Activated CD4-positive, alpha-beta T cell treated with anti-CD3 and anti-CD28 coated beads, Interleukin-2, amount 50 U/mL, for 1 hour (primary cell): Measurements from ENCODE around the gene MDK.

Source experiments
- DNase-seq: peaks from one replicate; pipeline ENCODE4 v3.0.0-alpha.2; 2020

MDK gene

GRCh38 chr11:46383974-46384701, 2.7 kb downstream of the MDK start:
- no peak for DNase-seq

DNA sequence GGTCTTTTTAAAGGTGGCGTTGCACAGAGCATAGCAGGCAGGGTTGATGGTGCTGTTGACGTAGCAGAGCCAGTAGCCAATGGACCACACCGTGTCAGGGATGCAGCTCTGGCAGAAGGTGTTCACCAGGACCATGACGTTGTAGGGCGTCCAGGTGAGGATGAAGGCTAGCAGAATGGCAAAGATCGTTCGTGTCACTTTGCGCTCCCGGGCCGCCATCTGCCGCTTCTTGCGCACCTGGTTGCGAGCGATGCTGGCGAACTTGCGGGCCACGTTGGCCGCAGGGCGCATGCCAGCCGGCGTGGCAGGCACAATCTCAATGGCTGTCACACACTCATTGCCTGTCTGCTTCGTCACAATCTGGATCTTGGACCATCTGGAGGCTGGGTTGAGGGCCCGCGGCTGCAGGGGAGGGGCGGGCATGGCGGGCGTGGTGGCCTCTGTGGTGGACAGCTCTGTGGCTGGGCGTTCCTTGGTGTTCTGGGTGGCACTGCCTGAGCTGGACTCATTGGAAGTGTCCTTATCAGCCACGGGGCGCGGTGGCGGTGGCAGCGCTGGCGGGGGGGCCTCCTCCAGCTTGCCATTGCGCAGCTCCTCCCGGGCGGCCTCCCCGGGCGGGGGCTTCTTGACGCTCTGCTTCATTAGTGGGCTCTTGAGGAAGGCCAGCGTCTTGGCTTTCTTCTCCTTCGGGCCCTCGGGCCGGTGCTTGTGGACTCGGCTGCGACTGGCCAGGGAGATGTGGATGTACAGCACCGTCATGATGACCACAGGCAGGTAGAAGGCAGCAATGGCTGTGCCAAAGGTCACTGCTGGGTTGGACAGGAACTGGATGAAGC, 3.9 kb downstream of the MDK start:
- DNase-seq = no peak

- DNase-seq = no peak
These were observed 4.6 kb downstream of the MDK start for GRCh38 chr11:46386005-46386578.

DNA sequence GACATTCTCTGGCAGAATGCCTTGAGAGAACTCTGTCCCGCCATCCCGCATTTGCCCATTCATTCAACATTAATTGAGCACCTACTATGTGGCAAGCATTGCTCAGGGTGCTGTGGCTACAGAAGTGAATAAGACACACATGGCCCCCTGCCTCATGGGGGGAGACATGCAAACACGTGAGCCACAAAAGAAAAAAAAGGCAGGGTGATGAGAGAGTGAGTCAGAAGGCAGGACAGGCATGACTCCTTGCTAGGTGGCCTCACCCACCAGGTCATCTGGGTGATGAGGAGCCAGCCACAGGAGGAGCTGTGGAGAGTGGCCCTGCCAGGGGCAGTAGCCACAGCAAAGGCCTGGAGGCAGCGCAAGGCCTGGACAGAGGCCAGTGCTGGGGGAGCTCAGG, 5.2 kb downstream of the MDK start:
- DNase-seq = no peak

- DNase-seq = no peak
These were observed 6.0 kb downstream of the MDK start for GRCh38 chr11:46387456-46387855.

DNA sequence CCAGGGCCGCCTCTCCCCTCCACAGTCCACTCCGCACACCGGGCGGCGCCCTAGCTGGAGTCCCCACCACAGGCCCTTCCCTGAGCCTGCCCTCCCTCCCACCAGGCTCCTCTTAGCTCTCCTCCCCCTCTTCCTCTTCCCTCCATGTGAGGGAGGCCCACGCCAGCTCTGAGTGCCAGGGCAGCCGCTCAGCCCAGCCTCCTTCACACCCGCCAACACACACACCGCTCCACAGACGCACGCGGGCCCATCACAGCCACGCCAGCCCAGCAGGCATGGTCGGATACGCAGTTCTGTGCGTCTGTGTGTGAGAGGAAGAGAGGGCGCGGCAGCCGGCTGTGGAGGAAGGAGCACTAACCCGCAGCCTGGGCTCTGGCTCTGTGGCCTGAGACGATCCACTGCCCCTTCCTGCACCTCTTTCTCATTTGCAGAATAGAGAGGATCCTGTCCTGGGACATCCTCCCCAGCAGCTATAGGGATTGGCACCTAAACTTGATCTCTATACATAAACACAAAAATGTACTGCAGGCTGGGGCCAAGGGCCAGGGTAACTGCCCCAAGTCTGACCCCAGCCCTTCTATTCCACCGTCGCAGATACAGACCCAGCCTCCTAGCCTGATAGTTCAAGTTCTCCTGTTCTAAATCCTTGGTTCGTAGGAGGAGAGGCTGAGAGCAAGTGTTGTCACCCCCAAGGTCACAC, 6.6 kb downstream of the MDK start:
- DNase-seq = no peak

DNA sequence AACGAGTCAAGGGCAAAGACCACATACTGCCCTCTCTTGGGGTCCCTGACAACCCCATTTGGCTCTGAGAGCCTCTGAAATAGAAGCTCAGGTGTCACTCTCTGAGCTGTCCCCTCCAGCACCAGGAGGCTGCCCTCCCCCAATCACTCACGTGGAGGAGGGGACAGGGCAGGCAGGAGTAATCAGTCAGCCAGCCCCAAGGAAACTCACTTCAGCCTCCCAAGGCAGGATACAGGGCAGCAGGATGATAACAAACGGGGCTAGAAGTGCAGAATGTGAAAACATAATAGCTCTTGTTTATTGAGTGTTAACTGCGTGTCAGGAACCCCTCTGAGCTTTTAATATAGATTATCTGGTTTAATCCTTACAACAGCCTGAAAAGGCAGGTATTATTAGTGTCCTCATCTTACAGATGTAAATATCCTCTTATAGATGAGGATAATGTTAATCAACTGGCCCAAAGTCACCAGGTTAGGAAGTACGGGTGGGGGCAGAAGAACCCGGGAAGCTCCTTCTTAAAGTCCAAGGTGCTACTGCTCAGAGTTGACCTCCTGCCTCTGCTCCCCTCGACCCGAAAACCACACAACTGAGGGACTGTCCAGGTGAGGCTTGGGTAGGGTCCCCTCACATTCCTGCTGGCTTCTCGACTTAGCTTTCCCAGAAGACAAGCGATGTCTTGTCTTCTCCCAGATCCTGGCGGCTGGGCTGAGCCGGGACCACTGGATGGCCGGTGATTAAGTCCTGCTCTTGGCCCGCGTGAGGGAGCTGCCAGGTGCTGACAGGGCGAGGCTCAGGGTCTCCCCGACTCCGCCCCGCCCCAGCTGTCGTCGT, 7.4 kb downstream of the MDK start:
- no peak for DNase-seq

DNA sequence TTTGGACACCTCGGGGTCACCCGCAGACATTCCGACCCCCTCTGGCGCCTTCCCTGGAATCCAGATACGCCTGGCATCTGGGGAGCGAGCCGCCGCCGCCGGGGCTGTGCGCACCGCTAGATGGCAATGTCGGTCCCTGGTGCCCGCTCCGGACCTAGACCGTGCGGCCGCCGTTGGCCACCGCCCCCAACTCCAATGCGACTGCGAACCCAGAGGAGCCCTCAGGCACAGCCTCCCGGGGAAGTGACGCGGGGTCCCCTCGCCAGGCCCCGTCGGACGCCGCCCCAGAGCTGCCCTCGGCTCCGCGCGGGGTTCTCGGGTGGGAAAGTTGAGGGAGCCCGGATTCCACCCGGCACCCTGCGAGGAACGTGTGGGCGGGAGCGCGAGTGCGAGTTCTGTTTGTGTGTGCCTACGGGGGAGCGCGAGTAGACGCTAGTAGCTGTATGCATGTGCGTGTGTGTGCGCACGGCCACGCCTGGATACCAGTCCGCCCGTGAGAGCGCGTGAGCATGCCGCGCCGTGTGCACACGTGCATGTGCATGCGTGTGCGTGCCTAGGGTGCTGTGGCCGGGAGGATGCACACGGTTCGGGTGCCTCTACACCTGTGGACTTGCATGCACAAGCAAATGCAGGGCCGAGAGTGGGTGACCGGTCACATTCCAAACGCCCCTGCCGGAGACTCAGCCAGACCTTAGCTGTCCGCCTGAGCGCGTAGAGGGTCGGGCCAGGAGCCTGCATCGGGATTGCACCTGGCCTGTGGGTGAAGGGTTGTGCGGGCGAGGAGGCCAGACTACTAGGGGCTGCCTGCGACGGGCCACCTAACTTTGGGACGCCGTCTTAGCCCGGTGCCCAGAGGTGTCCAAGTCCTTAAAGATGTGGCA, 8.2 kb downstream of the MDK start:
- peak; percentile 33 for DNase-seq

GRCh38 chr11:46390331-46391171, 9.1 kb downstream of the MDK start:
- DNase-seq = no peak

DNA sequence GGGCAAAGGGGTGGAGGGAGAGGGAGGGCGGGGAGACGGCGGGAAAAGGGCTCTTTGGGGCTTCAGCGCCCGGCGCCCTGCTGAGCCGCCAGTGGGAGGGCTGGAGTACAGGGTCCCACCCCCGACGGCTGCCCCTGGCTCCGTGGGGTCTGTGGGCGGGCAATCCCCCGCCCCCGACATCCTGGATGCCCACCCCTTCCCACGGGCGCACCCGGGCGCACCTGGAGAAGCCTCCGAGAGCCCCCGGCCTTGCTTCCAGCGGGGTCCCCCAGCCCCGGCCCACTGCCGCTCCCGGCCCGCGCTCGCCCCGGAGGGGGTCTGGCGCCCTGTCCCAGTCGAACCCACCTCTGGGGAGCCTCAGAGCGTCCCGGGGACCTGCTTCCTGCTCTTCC, 9.7 kb downstream of the MDK start:
- no peak for DNase-seq

DNA sequence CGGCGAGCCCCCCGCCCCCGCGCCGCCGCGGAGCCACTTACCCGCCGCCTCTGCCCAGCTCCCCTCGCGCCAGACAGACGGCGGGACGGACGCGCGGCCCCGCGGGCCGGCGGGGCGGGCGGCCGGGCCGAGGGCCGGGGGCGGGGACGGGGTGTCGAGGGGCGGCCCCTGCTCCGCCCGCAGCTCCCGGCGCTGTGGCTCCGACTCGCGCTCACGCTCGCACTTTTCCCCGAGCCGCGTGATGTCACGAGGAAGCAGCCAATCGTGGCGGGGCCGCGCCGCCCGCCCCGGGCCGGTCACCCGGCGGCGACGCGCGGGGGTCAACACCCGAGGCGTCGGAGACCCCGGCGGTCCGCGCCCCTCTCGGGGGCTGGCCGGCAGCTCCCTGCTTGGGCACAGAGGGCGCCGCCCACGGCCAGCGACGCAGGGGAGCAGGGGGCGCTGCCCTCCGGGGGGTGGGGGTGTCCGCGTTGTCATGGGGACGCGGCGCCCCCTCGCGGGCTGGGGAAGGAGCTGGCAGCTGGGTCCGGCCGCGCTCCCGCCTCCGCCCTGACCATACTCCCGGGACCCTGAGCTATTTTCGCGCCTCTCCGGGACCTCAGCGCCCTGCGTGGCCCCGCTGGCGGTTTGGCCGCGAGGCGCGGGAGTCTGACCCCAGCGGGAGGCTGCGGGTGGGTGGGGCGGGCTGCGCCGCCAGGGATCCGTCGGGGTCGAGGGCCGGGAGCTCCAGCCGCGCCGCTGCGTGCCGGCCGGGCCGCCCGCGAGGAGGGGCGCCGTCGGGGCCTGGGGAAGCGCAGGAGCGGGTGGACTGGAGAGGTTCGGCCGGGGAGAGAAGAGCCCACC, 10.3 kb downstream of the MDK start, which contains the start of gene CHRM4:
Gene CHRM4, minus strand, starts transcription at position 199 of the 843 bp plus-strand sequence. CDS start 5,219 bp downstream, outside the sequence.
- DNase-seq = no peak

DNA sequence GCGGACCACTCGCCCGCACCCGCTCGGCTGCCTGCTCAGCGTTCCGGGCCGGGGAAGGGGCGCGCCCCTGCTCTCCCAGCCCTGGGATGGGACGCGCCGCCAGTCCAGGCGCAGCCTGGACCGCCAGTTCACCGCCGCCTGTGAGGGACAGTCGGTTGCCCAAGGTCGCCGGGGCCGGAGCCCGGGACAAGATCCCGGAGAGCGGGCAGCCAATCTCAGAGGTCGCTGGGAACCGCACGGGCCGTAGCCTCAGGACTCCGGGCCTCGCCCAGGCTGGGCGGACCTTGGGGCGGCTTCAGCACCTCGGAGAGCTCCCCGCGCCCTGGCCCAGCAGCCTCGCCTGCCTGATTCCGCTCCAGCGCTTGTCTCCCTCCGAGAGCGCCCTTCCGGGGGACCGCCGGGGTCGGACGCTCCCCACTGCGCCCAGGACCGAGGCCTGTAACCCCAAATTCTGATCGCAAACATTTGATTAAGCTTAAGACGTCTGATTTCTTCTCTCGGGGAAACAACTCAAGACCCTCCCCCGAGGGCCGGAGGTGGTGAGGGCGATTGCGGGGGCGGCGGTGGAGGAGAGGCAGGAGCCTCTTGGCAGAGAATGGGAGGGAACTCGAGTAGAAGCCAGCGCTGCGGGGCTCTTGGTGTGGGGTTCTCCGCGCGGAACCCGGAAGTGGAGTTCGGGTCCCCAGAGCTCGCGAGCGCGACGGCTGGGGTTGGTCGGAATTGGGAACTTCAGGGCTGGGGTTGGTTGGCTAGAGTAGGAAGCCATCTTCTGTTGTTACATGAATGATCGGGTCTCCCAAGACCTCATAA, 11.2 kb downstream of the MDK start:
- peak; percentile 74 for DNase-seq

GRCh38 chr11:46393231-46393616, 11.8 kb downstream of the MDK start:
- DNase-seq = no peak

- DNase-seq = no peak
These were observed 12.3 kb downstream of the MDK start for GRCh38 chr11:46393759-46394158.

- DNase-seq = no peak
These were observed 16.1 kb downstream of the MDK start for GRCh38 chr11:46397526-46397925.

- DNase-seq = no peak
These were observed 21.8 kb downstream of the MDK start for GRCh38 chr11:46402957-46403902.

GRCh38 chr11:46404476-46405017, 23.1 kb downstream of the MDK start:
- DNase-seq = no peak
